GM12865 (cell line): ENCODE data around the gene GNPDA2.

Experiments
- DNase-seq: peaks from one replicate; pipeline ENCODE4 v3.0.0; 2010; ENCODE audit warnings: low read depth
- H3K4me3 ChIP-seq: 2 replicates; pipeline ENCODE4 v1.5.1; 2011; ENCODE audit warnings: mild to moderate bottlenecking, low read depth, low read length, control low read depth
- TF ChIP-seq, protein P1 (sequence below): IDR thresholded peaks from 2 replicates; pipeline ENCODE4 v1.5.1; 2011; ENCODE audit warnings: low read length, control low read depth, low read depth, inconsistent platforms; ENCODE audit not compliant: insufficient read depth; ENCODE audit errors: missing control alignments

Gene GNPDA2

DNA sequence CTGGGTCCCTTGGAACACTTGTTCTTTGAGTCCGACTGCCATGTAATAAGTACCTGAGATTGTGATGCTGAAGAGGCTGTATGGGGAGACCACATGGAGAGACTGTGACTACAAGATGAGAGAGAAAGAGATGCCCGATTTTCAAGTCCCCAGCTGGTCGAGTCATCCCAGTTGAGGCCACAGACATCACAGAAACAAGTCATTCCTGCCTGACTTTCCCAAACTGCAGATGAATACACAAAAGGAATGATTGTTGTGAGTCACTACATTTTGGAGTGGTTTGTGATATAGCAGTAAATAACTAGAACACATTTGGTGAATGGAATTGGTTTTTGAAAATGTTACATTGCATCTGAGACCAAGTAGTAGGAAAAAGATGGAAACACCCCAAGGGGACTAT lies 66.0 kb downstream of the GNPDA2 start:
- TF ChIP-seq, protein P1, sequence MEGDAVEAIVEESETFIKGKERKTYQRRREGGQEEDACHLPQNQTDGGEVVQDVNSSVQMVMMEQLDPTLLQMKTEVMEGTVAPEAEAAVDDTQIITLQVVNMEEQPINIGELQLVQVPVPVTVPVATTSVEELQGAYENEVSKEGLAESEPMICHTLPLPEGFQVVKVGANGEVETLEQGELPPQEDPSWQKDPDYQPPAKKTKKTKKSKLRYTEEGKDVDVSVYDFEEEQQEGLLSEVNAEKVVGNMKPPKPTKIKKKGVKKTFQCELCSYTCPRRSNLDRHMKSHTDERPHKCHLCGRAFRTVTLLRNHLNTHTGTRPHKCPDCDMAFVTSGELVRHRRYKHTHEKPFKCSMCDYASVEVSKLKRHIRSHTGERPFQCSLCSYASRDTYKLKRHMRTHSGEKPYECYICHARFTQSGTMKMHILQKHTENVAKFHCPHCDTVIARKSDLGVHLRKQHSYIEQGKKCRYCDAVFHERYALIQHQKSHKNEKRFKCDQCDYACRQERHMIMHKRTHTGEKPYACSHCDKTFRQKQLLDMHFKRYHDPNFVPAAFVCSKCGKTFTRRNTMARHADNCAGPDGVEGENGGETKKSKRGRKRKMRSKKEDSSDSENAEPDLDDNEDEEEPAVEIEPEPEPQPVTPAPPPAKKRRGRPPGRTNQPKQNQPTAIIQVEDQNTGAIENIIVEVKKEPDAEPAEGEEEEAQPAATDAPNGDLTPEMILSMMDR = no peak
- no peak overlapping the region for H3K4me3 ChIP-seq
- no peak for DNase-seq

DNA sequence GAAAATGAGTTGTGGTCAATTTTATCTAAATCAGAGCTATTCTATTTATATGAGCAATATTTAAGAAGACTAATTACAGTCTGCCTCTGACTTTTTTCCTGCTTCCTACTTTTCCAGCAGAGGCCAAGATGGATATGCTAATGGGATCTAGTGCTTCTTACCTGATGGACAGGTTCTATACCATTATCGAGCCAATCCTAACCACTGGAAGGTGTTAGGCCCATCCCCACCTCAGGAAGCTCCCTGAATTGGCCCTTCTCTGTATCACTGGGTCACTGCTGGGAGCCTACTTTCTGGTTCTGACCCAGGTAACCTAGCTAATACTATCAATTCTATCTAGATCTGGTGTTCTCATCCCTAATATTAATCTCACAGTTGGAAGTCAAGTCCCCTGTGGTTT lies 74.4 kb downstream of the GNPDA2 start:
- no peak overlapping the region for H3K4me3 ChIP-seq
- no peak for DNase-seq
- TF ChIP-seq, protein P1 = no peak
